Measurements from ENCODE around the gene PTCSC3. TPM values are rescaled to one million over a fixed set of nuclear protein-coding genes. Genes with fewer than 3 reads are reported as not detected.

Gene PTCSC3
- total RNA-seq, 1 donor from 2014 or later, result not detected

DNA sequence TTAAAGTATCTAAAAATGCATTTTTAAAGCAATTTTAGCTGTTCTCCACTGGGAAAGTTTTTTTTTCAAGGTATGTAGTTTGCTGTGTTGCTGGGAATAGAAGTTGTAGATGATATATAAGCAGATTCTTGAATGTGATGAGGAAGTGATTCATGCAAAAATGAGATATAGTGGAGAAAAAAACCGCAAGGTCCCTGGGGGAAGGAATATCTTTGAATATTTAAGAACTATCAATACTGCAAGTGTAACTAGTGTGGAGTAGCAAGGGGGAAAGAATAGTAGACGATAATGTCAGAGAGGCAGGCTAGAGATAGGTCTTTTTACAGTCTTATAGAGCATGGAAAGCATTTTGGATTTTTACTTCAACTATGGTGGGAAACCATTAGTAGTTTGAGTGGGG is 42.5 kb downstream of the PTCSC3 start:
- no peaks in the 10 kb centered on the region for H3K27me3 Mint-ChIP-seq (ENCODE audit: unreplicated experiment)
- H3K9me3 Mint-ChIP-seq (ENCODE audit: unreplicated experiment), result no peaks in the 10 kb centered on the region
- H3K4me3 Mint-ChIP-seq (ENCODE audit: unreplicated experiment), result no peak overlapping the region
- TF ChIP-seq, protein P1, sequence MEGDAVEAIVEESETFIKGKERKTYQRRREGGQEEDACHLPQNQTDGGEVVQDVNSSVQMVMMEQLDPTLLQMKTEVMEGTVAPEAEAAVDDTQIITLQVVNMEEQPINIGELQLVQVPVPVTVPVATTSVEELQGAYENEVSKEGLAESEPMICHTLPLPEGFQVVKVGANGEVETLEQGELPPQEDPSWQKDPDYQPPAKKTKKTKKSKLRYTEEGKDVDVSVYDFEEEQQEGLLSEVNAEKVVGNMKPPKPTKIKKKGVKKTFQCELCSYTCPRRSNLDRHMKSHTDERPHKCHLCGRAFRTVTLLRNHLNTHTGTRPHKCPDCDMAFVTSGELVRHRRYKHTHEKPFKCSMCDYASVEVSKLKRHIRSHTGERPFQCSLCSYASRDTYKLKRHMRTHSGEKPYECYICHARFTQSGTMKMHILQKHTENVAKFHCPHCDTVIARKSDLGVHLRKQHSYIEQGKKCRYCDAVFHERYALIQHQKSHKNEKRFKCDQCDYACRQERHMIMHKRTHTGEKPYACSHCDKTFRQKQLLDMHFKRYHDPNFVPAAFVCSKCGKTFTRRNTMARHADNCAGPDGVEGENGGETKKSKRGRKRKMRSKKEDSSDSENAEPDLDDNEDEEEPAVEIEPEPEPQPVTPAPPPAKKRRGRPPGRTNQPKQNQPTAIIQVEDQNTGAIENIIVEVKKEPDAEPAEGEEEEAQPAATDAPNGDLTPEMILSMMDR (IDR thresholded peaks at IDR 0.05; ENCODE audit: unreplicated experiment), result no peak
- H3K36me3 Mint-ChIP-seq (ENCODE audit: low read depth, unreplicated experiment), result no peaks in the 10 kb centered on the region
- no peaks in the 10 kb centered on the region for H3K4me1 Mint-ChIP-seq (ENCODE audit: unreplicated experiment)
- H3K27ac Mint-ChIP-seq (ENCODE audit: unreplicated experiment), result no peak overlapping the region
- DNase-seq (ENCODE audit: low spot score), result no peak

DNA sequence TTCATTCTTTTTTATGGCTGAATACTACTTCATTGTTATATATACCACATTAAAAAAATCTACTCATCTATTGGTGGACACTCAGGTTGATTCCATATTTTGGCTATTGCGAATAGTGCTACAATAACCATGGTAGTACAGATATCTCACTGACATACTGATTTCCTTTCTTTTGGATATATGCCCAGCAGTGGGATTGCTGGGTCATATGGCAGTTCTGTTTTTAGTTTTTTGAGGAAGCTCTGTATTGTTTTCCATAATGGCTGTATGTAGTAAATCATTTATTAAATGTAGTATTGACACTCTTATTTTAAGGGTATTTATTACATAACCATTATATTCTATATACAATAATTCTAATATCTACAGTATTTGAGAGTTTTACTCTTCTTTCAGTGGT is 43.7 kb downstream of the PTCSC3 start:
- Mint-ChIP-seq H3K4me1 (ENCODE audit: unreplicated experiment) (no peaks in the 10 kb centered on the region), H3K27ac (ENCODE audit: unreplicated experiment) (no peak overlapping the region), H3K27me3 (ENCODE audit: unreplicated experiment) (no peaks in the 10 kb centered on the region), H3K36me3 (ENCODE audit: low read depth, unreplicated experiment) (no peaks in the 10 kb centered on the region), H3K4me3 (ENCODE audit: unreplicated experiment) (no peak overlapping the region), H3K9me3 (ENCODE audit: unreplicated experiment) (no peaks in the 10 kb centered on the region)
- DNase-seq (ENCODE audit: low spot score), result no peak
- TF ChIP-seq, protein P1 (IDR thresholded peaks at IDR 0.05; ENCODE audit: unreplicated experiment), result no peak

DNA sequence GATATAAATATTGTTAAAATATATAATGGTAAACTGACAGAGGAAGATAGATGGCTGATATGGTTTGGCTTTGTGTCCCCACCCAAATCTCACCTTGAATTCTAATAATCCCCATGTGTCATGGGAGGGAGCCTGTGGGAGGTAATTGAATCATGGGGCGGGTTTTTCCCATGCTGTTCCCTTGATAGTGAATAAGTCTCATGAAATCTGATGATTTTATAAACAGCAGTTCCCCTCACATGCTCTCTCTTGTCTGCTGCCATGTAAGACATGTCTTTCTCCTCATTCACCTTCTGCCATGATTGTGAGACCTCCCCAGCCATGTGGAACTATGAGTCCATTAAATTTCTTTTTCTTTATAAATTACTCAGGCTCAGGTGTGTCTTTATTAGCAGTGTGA is 46.3 kb downstream of the PTCSC3 start:
- DNase-seq (ENCODE audit: low spot score), result no peak
- Mint-ChIP-seq H3K4me3 (ENCODE audit: unreplicated experiment) (no peak overlapping the region), H3K9me3 (ENCODE audit: unreplicated experiment) (no peaks in the 10 kb centered on the region), H3K36me3 (ENCODE audit: low read depth, unreplicated experiment) (no peaks in the 10 kb centered on the region), H3K27me3 (ENCODE audit: unreplicated experiment) (no peaks in the 10 kb centered on the region), H3K4me1 (ENCODE audit: unreplicated experiment) (no peaks in the 10 kb centered on the region), H3K27ac (ENCODE audit: unreplicated experiment) (no peak overlapping the region)
- TF ChIP-seq, protein P1 (IDR thresholded peaks at IDR 0.05; ENCODE audit: unreplicated experiment), result no peak

DNA sequence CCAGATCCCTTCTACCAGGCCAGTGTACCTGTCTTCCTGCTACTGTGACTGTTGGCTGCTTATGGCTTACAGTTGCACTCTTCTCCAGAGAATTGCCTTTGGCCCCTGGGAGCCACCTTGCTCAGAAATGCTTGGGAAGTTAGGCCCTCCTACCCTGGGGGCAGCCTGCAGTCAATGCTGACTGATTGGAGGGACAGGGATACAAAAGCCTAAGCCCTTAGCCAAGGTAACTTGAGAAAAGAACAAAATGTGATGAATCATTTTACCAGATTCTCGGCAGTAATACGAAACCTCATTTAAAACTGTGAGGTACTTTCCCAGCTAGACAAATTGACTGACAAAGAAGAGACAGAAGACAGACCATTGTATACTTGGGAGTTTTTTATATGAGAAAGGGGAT is 47.3 kb downstream of the PTCSC3 start:
- no peaks in the 10 kb centered on the region for H3K36me3 Mint-ChIP-seq (ENCODE audit: low read depth, unreplicated experiment)
- TF ChIP-seq, protein P1 (IDR thresholded peaks at IDR 0.05; ENCODE audit: unreplicated experiment), result no peak
- H3K9me3 Mint-ChIP-seq (ENCODE audit: unreplicated experiment), result no peaks in the 10 kb centered on the region
- H3K27ac Mint-ChIP-seq (ENCODE audit: unreplicated experiment), result no peak overlapping the region
- H3K4me3 Mint-ChIP-seq (ENCODE audit: unreplicated experiment), result no peak overlapping the region
- DNase-seq (ENCODE audit: low spot score), result no peak
- H3K4me1 Mint-ChIP-seq (ENCODE audit: unreplicated experiment), result no peaks in the 10 kb centered on the region
- no peaks in the 10 kb centered on the region for H3K27me3 Mint-ChIP-seq (ENCODE audit: unreplicated experiment)

DNA sequence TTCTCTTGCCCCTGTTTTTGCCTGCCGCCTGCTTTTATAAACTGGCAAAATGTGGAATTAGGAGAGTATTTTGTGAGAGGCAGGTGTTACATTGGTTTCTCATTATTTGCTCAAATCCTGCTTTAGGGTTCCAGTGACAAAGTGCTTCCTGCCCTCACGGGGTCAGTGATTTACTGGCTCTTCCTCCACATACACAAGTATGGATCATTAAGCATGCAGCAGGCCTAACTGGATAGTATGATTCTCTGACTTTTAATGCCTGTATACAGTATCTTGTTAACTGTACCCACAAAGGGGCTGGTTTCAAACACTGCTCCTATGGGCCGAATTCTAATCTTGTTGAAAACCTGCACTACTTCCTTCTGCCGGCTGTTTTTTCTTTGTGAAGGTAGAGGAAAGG is 63.2 kb downstream of the PTCSC3 start:
- Mint-ChIP-seq H3K4me1 (ENCODE audit: unreplicated experiment) (no peaks in the 10 kb centered on the region), H3K36me3 (ENCODE audit: low read depth, unreplicated experiment) (no peaks in the 10 kb centered on the region), H3K4me3 (ENCODE audit: unreplicated experiment) (no peak overlapping the region), H3K27ac (ENCODE audit: unreplicated experiment) (no peak overlapping the region), H3K9me3 (ENCODE audit: unreplicated experiment) (no peaks in the 10 kb centered on the region), H3K27me3 (ENCODE audit: unreplicated experiment) (no peaks in the 10 kb centered on the region)
- DNase-seq (ENCODE audit: low spot score), result no peak
- TF ChIP-seq, protein P1 (IDR thresholded peaks at IDR 0.05; ENCODE audit: unreplicated experiment), result no peak

Measured in endothelial cell (in vitro differentiated cells).